Breast epithelium (tissue), 3 donors: ENCODE results near the gene HIBADH.

Experiments
- CTCF ChIP-seq, 3 donors: fragments of 450-650 bp; IDR thresholded peaks; one replicate each; pipeline ENCODE4 v1.5.1; 2016 to 2017; ENCODE audit warnings: antibody characterized with exemption in 3 of 3, mild to moderate bottlenecking in 3 of 3, moderate library complexity in 3 of 3
- POLR2A ChIP-seq: fragments of 450-650 bp; IDR thresholded peaks from one replicate; pipeline ENCODE4 v1.6.1; 2016; ENCODE audit warnings: antibody characterized with exemption, mild to moderate bottlenecking, moderate library complexity
- POLR2AphosphoS5 ChIP-seq, 3 donors: sonication (generic); formaldehyde crosslinking; IDR thresholded peaks; one replicate each; pipeline ENCODE4 v1.6.1; 2017; ENCODE audit warnings: antibody characterized with exemption in 3 of 3

- TF ChIP-seq POLR2AphosphoS5 (IDR thresholded peaks at IDR 0.05), result no peak
- no peak for TF ChIP-seq CTCF (IDR thresholded peaks at IDR 0.05)
- no peak for TF ChIP-seq POLR2A
Measured at GRCh38 chr7:27686315-27686714, 23.6 kb upstream of the HIBADH start.
